GM19239 (cell line): ENCODE measurements around the gene POLD1.
"Not testable (repeated sequence)": the region's sequence is repeated elsewhere in the genome, so short reads cannot be mapped to it uniquely, and the experiment has no call there.

Experiments used
- DNase-seq: peaks from one replicate; pipeline ENCODE4 v3.0.0; 2011; ENCODE audit warnings: low spot score; ENCODE audit not compliant: insufficient read length
- FAIRE-seq: peaks from 2 replicates; lab custom pipeline; 2011; peaks lifted over from hg19 to GRCh38; lab: Jason Lieb, UNC

The POLD1 gene

GRCh38 chr19:50431343-50432220 is 47.4 kb downstream of the POLD1 start:
- peak; percentile 86 for FAIRE-seq
- DNase-seq, result peak; percentile 80

- FAIRE-seq (no peak), DNase-seq (no peak)
These were observed 48.3 kb downstream of the POLD1 start, which contains the start of gene MYBPC2 for GRCh38 chr19:50432221-50433028. Gene MYBPC2, plus strand, starts transcription at chr19:50432892. Its CDS starts 62 bp downstream, at chr19:50432954.

GRCh38 chr19:50433201-50434180 is 49.3 kb downstream of the POLD1 start:
- DNase-seq (no peak), FAIRE-seq (no peak)

GRCh38 chr19:50434525-50434924 is 50.4 kb downstream of the POLD1 start:
- FAIRE-seq, result peak; percentile 8
- no peak for DNase-seq

- no peak for FAIRE-seq
- DNase-seq, result no peak
These were observed 51.1 kb downstream of the POLD1 start for GRCh38 chr19:50435221-50435620.

GRCh38 chr19:50435627-50436026 is 51.5 kb downstream of the POLD1 start:
- FAIRE-seq, result no peak
- DNase-seq, result no peak

- no peak for FAIRE-seq
- DNase-seq, result no peak
These were observed 53.8 kb downstream of the POLD1 start for GRCh38 chr19:50437862-50438449.

GRCh38 chr19:50439130-50439529 is 55.0 kb downstream of the POLD1 start:
- DNase-seq, FAIRE-seq: not testable (repeated sequence)

- no peak for FAIRE-seq
These were observed 59.9 kb downstream of the POLD1 start for GRCh38 chr19:50444059-50444458.

GRCh38 chr19:50447053-50447452 is 62.9 kb downstream of the POLD1 start:
- FAIRE-seq, result no peak
- DNase-seq, result no peak

More at GRCh38 chr19:50444059-50444458, 59.9 kb downstream of the POLD1 start:
- DNase-seq, result no peak

- DNase-seq (no peak), FAIRE-seq (no peak)
These were observed 63.6 kb downstream of the POLD1 start for GRCh38 chr19:50447750-50448149.

GRCh38 chr19:50449236-50449899 is 65.2 kb downstream of the POLD1 start:
- DNase-seq (no peak), FAIRE-seq (no peak)

GRCh38 chr19:50450369-50451222 is 66.4 kb downstream of the POLD1 start:
- DNase-seq, result no peak
- no peak for FAIRE-seq

GRCh38 chr19:50451223-50451534 is 67.0 kb downstream of the POLD1 start:
- DNase-seq, result no peak
- FAIRE-seq, result no peak

GRCh38 chr19:50453243-50453642 is 69.1 kb downstream of the POLD1 start:
- DNase-seq (no peak), FAIRE-seq (no peak)

GRCh38 chr19:50455992-50456391 is 71.8 kb downstream of the POLD1 start:
- no peak for DNase-seq

GRCh38 chr19:50457300-50457699 is 73.2 kb downstream of the POLD1 start:
- FAIRE-seq (no peak), DNase-seq (no peak)

More at GRCh38 chr19:50455992-50456391, 71.8 kb downstream of the POLD1 start:
- FAIRE-seq, result no peak

GRCh38 chr19:50458396-50459066 is 74.4 kb downstream of the POLD1 start:
- FAIRE-seq, result no peak
- no peak for DNase-seq
